Effector memory CD8-positive, alpha-beta T cell (primary cell): ENCODE measurements around the gene ZMYND8.

ENCODE experiments used
- ATAC-seq: fragments of 150-1000 bp; cut with Tn5 transposase; replicated peaks from 2 replicates; pipeline ENCODE4 v1.10.0; 2021; ENCODE audit warnings: mild to moderate bottlenecking, moderate library complexity
- DNase-seq, 3 experiments: peaks; one replicate each; pipeline ENCODE4 v3.0.0; 2021
- H3K27ac Mint-ChIP-seq, 2 donors: one replicate each; pipeline ENCODE4 v1.8.0; 2022; ENCODE audit warnings: mild to moderate bottlenecking in 2 of 2, mixed read lengths in 2 of 2, moderate library complexity in 2 of 2
- H3K27me3 Mint-ChIP-seq, 2 donors: one replicate each; pipeline ENCODE4 v1.8.0; 2022; ENCODE audit warnings: mixed read lengths in 2 of 2
- H3K36me3 Mint-ChIP-seq: one replicate; pipeline ENCODE4 v1.8.0; 2022; ENCODE audit warnings: mild to moderate bottlenecking, moderate library complexity, mixed read lengths; ENCODE audit not compliant: insufficient read depth
- H3K4me1 Mint-ChIP-seq, 2 donors: one replicate each; pipeline ENCODE4 v1.8.0; 2022; ENCODE audit warnings: low read depth in 2 of 2, mixed read lengths in 2 of 2
- H3K4me3 Mint-ChIP-seq, 2 donors: one replicate each; pipeline ENCODE4 v1.8.0; 2022; ENCODE audit warnings: mild to moderate bottlenecking in 2 of 2, mixed read lengths in 2 of 2, moderate library complexity in 2 of 2
- H3K9me3 Mint-ChIP-seq, 2 donors: one replicate each; pipeline ENCODE4 v1.8.0; 2022; ENCODE audit warnings: mixed read lengths in 2 of 2

The ZMYND8 gene

DNA sequence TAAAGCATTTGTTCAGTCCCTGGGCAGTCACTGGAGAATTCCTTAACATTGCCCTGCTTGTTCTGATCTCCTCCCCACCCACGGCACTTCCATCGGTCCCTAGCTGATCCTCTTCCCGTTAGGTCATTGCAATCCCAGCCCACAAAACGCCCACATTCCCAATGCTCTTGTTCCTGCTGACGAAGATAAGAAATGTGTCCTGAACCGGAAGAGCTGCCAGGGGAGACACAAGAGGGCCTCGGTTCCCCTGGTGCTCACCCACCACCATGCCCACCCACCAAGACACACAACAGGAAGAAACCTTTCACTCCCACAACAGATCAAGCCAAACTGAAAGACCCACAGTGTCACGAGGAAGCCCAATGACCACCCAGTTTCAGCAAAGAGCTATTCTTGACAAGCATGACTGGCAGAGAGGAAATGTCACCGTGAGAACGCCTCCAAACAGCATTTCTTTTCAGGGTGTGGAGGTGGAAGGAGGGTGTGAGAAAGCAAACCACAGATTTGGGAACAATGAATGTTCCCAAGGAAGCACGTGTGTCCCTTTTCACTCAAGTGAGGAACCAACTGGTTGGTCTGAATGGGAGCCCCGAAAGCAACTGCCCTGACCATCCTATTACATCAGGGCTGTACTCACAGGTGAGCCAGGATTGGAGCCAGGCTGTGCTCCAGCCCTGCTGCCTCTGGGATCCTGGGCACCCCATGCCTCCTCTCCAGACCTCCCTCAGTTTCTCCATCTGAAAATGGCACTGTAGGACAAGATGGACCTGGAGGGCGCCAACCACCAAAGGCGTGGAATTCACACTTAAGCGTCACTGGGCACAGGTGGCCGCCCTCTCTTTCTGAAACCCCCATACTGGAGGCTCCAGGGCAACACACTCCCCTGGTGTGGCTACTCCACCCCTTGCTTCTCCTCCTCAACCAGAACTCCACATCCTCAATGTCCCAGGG lies 97.5 kb downstream of the ZMYND8 start:
- peak overlapping the region; percentile 23 to 83 for H3K27ac Mint-ChIP-seq
- no peak overlapping the region for H3K4me3 Mint-ChIP-seq
- no peaks in the 10 kb centered on the region for H3K9me3 Mint-ChIP-seq
- DNase-seq, result no peak
- no peaks in the 10 kb centered on the region for H3K27me3 Mint-ChIP-seq
- no peak for ATAC-seq
- H3K36me3 Mint-ChIP-seq, result peaks cover 47% of the 10 kb centered on the region
- peaks cover 22 to 25% of the 10 kb centered on the region in 2 donors for H3K4me1 Mint-ChIP-seq

- ATAC-seq, result no peak
- no peaks in the 10 kb centered on the region for H3K27me3 Mint-ChIP-seq
- no peak for DNase-seq
- peaks cover 58% of the 10 kb centered on the region for H3K36me3 Mint-ChIP-seq
- H3K4me3 Mint-ChIP-seq, result no peak overlapping the region
- peak overlapping the region; percentile 23 to 83 for H3K27ac Mint-ChIP-seq
- H3K4me1 Mint-ChIP-seq, result peaks cover 20 to 26% of the 10 kb centered on the region in 2 donors
- no peaks in the 10 kb centered on the region for H3K9me3 Mint-ChIP-seq
These were observed 98.7 kb downstream of the ZMYND8 start for GRCh38 chr20:47257771-47258170.

GRCh38 chr20:47257256-47257655 lies 99.2 kb downstream of the ZMYND8 start:
- peak overlapping the region in 1 of 2 donors; percentile 83 for H3K27ac Mint-ChIP-seq
- ATAC-seq (no peak), DNase-seq (no peak)
- H3K4me3 Mint-ChIP-seq, result no peak overlapping the region
- H3K27me3 Mint-ChIP-seq, result no peaks in the 10 kb centered on the region
- peaks cover 19 to 26% of the 10 kb centered on the region in 2 donors for H3K4me1 Mint-ChIP-seq
- no peaks in the 10 kb centered on the region for H3K9me3 Mint-ChIP-seq
- peaks cover 59% of the 10 kb centered on the region for H3K36me3 Mint-ChIP-seq

DNA sequence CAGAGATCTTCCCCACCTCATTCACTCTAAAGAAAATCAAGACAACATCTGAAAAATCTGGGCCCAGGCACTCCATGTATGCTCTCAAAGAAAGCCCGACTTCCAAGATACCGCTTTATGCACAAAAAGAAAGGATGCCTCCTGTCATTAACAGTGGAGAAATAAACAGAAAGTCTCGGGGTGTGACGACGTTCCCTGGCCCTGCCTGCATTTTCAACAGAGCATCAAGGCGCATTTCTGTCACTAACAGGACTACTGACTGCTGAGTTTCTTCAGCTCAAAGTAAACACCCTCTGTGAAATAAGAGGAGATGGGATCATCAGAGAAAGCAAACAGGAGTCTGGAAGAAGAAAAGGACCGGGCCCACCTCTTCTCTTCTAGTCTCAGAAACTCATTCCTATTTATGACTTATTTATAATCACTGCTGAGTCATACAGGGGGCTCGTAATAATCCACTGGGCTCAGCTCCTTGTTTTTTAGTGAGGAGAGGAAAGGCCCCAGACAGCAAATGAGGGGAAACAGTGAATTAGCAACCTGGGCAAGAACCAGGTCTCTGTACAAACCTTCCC lies 99.7 kb downstream of the ZMYND8 start:
- DNase-seq (no peak), ATAC-seq (no peak)
- H3K36me3 Mint-ChIP-seq, result peaks cover 54% of the 10 kb centered on the region
- no peak overlapping the region for H3K27ac Mint-ChIP-seq
- H3K27me3 Mint-ChIP-seq, result no peaks in the 10 kb centered on the region
- no peak overlapping the region for H3K4me3 Mint-ChIP-seq
- peaks cover 17 to 26% of the 10 kb centered on the region in 2 donors for H3K4me1 Mint-ChIP-seq
- no peaks in the 10 kb centered on the region for H3K9me3 Mint-ChIP-seq

DNA sequence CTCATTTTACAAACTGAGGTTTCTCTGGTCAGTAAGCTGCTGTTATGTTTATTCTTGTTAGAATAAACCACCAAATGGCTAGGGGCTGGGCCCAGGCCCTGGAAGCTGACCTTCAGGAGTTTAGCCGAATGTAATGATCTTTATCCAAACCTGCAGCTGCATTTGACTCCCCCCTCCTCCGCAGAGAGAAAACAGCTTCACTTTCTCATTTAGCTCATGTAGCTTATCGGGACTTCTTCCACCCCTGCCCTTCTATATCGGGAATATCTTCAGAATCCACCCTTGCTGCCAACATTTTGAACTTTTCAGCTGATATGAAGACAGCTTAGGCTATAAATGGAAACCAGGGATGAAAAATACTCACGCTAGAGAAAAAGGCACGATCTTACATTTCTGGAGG lies 102.6 kb downstream of the ZMYND8 start:
- Mint-ChIP-seq H3K27ac (no peak overlapping the region), H3K36me3 (peaks cover 58% of the 10 kb centered on the region), H3K4me3 (no peak overlapping the region), H3K9me3 (no peaks in the 10 kb centered on the region), H3K27me3 (no peaks in the 10 kb centered on the region), H3K4me1 (peaks cover 11 to 23% of the 10 kb centered on the region in 2 donors)
- DNase-seq, result no peak
- no peak for ATAC-seq

GRCh38 chr20:47252879-47253307 lies 103.6 kb downstream of the ZMYND8 start:
- H3K4me3 Mint-ChIP-seq, result no peak overlapping the region
- no peak overlapping the region for H3K27ac Mint-ChIP-seq
- H3K36me3 Mint-ChIP-seq, result peaks cover 63% of the 10 kb centered on the region
- ATAC-seq (no peak), DNase-seq (no peak)
- no peaks in the 10 kb centered on the region for H3K27me3 Mint-ChIP-seq
- H3K9me3 Mint-ChIP-seq, result no peaks in the 10 kb centered on the region
- H3K4me1 Mint-ChIP-seq, result peaks cover 7 to 13% of the 10 kb centered on the region in 2 donors

GRCh38 chr20:47251154-47252020 lies 105.1 kb downstream of the ZMYND8 start:
- DNase-seq (no peak), ATAC-seq (no peak)
- H3K27ac Mint-ChIP-seq, result peak overlapping the region in 1 of 2 donors; percentile 41
- peaks cover 72% of the 10 kb centered on the region for H3K36me3 Mint-ChIP-seq
- no peak overlapping the region for H3K4me3 Mint-ChIP-seq
- peaks cover 4 to 7% of the 10 kb centered on the region in 2 donors for H3K4me1 Mint-ChIP-seq
- H3K9me3 Mint-ChIP-seq, result no peaks in the 10 kb centered on the region
- no peaks in the 10 kb centered on the region for H3K27me3 Mint-ChIP-seq

- Mint-ChIP-seq H3K27me3 (no peaks in the 10 kb centered on the region), H3K9me3 (no peaks in the 10 kb centered on the region), H3K27ac (peak overlapping the region in 1 of 2 donors; percentile 41), H3K4me1 (peaks cover 4 to 11% of the 10 kb centered on the region in 2 donors), H3K36me3 (peaks cover 79% of the 10 kb centered on the region), H3K4me3 (no peak overlapping the region)
- DNase-seq, result no peak
- ATAC-seq, result no peak
These were observed 106.1 kb downstream of the ZMYND8 start for GRCh38 chr20:47250360-47250759.

DNA sequence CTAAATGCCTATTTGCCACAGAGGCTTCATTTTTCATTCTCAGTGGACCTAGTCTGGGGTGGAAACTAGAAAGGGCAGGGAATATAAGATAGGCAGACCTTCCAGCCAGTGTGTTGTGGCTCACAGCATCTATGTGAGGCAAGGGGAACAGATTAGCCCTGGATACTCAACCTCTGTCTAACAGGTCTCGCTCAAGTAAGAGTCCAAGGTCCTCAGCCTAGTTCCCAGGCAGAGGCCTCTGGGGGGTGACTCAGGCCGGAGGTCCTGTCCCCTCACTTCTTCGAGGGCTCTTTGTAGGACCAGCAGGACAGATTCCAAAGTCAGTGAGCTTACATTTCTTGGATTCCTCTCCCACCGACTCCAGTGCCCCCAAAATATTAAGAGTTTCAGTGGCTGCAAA lies 106.6 kb downstream of the ZMYND8 start:
- Mint-ChIP-seq H3K27me3 (no peaks in the 10 kb centered on the region), H3K4me3 (no peak overlapping the region), H3K36me3 (peaks cover 82% of the 10 kb centered on the region), H3K4me1 (peaks cover 4 to 11% of the 10 kb centered on the region in 2 donors), H3K9me3 (no peaks in the 10 kb centered on the region), H3K27ac (no peak overlapping the region)
- no peak for ATAC-seq
- no peak for DNase-seq

DNA sequence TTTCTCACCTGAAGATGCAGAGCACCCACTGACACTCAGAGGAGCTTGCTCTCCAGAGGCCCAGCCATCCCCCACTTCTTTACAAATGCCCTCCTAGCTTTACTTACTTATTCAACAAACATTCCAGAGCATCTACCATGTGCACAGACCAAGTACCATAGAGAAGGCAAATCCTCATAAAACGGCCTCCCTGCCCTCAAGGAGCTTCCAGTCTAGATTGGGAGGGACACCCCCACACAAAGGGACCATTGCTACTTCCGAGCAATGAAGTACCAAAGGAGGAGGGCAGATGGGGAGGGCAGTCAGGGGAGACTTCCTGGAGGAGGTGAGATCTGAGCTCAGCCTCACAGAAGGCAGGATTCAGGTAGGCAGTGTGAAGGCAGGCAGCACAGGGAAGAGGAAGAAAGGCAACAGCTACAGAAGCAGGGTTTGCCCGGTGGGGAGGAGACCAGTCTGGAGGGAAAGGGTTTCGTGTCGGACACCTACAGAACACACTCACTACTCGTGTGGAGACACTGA lies 108.0 kb downstream of the ZMYND8 start:
- Mint-ChIP-seq H3K27ac (peak overlapping the region in 1 of 2 donors; percentile 49), H3K36me3 (peaks cover 77% of the 10 kb centered on the region), H3K4me1 (peaks cover 7% of the 10 kb centered on the region in 2 donors), H3K27me3 (no peaks in the 10 kb centered on the region), H3K9me3 (no peaks in the 10 kb centered on the region), H3K4me3 (no peak overlapping the region)
- no peak for ATAC-seq
- DNase-seq, result no peak

DNA sequence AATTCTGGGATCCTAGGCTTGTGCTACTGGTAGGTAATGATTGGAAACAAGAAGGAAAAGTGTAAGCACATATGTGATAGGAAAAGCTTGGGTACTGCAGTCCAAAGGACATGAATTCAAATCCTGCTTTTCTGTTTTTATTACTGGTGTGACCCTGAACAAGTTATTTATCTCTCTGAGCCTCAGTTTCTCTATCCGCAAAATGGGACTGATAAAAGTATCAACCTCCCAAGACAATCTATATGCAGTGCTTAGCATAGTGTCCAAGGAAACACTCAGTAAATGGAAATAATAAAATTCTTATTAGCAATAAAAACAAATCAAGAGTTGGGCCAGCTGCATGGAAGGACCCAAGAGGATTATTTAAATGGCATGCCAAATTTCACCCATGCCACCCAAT lies 108.5 kb downstream of the ZMYND8 start:
- Mint-ChIP-seq H3K27me3 (no peaks in the 10 kb centered on the region), H3K4me3 (no peak overlapping the region), H3K36me3 (peaks cover 74% of the 10 kb centered on the region), H3K27ac (peak overlapping the region in 1 of 2 donors; percentile 49), H3K4me1 (peaks cover 7% of the 10 kb centered on the region in 2 donors), H3K9me3 (no peaks in the 10 kb centered on the region)
- no peak for ATAC-seq
- DNase-seq, result no peak

DNA sequence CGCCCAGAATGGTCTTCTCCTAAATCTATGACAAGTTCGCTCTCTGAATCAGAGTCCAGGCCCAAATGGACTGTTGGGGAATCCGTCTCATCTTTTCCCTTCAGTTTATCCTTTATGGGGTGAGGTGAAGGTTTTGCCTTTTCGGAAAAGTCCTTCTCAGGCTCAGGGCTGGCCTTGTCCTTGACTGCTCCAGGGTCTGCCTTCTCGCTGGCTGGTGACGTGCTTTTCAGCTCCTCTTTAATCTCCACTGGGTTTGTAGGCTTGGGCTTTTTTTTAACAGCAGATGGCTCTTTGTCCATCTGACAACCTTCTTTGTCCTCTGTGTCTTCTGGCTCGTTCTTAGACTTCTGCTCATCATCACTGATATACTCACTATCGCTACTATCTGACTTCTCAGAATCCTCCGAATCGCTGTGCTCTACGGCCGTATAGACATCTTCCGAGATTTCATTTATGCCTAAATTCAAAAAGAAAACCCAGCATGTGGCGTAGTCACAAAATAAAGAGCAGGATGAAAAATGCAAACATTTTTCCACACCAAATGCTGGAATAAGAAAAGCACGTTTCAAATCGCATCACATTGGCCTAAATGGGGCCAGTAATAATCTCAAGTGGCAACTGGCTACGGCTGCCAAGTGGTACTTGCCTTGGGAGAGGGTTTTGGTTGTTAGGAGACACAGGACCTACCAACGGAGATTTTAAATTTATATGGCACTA lies 110.3 kb downstream of the ZMYND8 start:
- ATAC-seq (no peak), DNase-seq (no peak)
- H3K36me3 Mint-ChIP-seq, result peaks cover 77% of the 10 kb centered on the region
- H3K4me3 Mint-ChIP-seq, result no peak overlapping the region
- no peaks in the 10 kb centered on the region for H3K9me3 Mint-ChIP-seq
- H3K4me1 Mint-ChIP-seq, result peaks cover 7% of the 10 kb centered on the region in 2 donors
- no peaks in the 10 kb centered on the region for H3K27me3 Mint-ChIP-seq
- peak overlapping the region in 1 of 2 donors; percentile 45 for H3K27ac Mint-ChIP-seq
